Esophagus (tissue), 2 donors: ENCODE results near the gene INTS1. TPM values are rescaled to one million over a fixed set of nuclear protein-coding genes. Genes with fewer than 3 reads are reported as not detected.

ENCODE experiments used
- H3K27ac ChIP-seq, 2 donors: one replicate each; pipeline ENCODE4 v1.5.1; 2013; ENCODE audit warnings: low read depth in 2 of 2, mild to moderate bottlenecking in 2 of 2, inconsistent platforms in 1 of 2, low read length in 1 of 2, moderate library complexity in 1 of 2
- H3K27me3 ChIP-seq, 2 donors: one replicate each; pipeline ENCODE4 v1.6.1; 2013; ENCODE audit warnings: low read length in 2 of 2, control low read depth in 1 of 2, mild to moderate bottlenecking in 1 of 2; ENCODE audit not compliant: insufficient read depth in 2 of 2, control insufficient read depth in 1 of 2
- H3K36me3 ChIP-seq, 2 donors: one replicate each; pipeline ENCODE4 v1.6.1; 2013; ENCODE audit warnings: low read length in 1 of 2; ENCODE audit not compliant: control insufficient read depth in 2 of 2, insufficient read depth in 2 of 2
- H3K4me1 ChIP-seq, 2 donors: one replicate each; pipeline ENCODE4 v1.6.1; 2013; ENCODE audit warnings: low read length in 1 of 2; ENCODE audit not compliant: control insufficient read depth in 2 of 2, insufficient read depth in 2 of 2
- H3K4me3 ChIP-seq, 2 donors: one replicate each; pipeline ENCODE4 v1.5.1; 2013; ENCODE audit warnings: low read length in 2 of 2, mild to moderate bottlenecking in 2 of 2, low read depth in 1 of 2, moderate library complexity in 1 of 2
- H3K9me3 ChIP-seq, 2 donors: one replicate each; pipeline ENCODE4 v1.6.1; 2013; ENCODE audit warnings: mild to moderate bottlenecking in 2 of 2, low read depth in 1 of 2, low read length in 1 of 2, moderate library complexity in 1 of 2; ENCODE audit not compliant: control insufficient read depth in 2 of 2, insufficient read depth in 1 of 2
- WGBS, 2 donors: extraction: QIAGEN DNeasy Blood & Tissue Kit; methylation state at CpG; one replicate each; pipeline ENCODE4 v1.1.7; 2013; 5-methylcytosine and 5-hydroxymethylcytosine counted together
- polyA plus RNA-seq, 2 donors: library from polyadenylated mRNA; stranded (reverse); fragments of 200-250 nt; gene quantifications; one replicate each; pipeline ENCODE4 v1.2.3, GENCODE V29; 2013
- donor health status: healthy with polysubstance abuse.
- donor health status: Bipolar disorder and iron deficiency.

Gene INTS1
- polyA plus RNA-seq, 2 donors = 36.6 to 42.2 TPM

DNA sequence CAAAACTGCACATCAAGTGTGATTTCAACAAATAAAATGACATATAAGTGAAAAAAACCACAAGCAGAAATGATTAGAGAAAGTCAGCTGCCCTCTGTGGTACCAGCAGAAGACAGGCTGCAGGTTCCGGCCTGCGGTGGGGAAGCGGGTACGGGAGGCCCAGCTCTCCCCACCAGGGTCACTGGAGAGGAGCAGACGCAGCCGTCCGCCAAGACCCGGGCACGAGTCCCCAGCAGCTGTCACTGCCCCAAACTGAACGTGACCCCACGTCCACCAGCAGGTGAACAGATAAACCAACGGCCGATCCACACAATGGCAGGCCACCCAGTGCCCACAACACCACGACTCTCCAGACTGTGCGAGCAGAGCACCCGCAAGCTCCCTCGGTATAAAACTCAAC lies 28.8 kb downstream of the INTS1 start:
- no peaks in the 10 kb centered on the region for H3K27me3 ChIP-seq
- peaks cover 3 to 13% of the 10 kb centered on the region in 2 donors for H3K4me1 ChIP-seq
- 93 to 94% methylated on average over 17 of the region's 17 CpGs for whole genome bisulfite sequencing, 2 donors
- no peaks in the 10 kb centered on the region for H3K9me3 ChIP-seq
- no peak overlapping the region for H3K27ac ChIP-seq
- no peak overlapping the region for H3K4me3 ChIP-seq
- H3K36me3 ChIP-seq = peaks cover 18 to 73% of the 10 kb centered on the region in 2 donors

DNA sequence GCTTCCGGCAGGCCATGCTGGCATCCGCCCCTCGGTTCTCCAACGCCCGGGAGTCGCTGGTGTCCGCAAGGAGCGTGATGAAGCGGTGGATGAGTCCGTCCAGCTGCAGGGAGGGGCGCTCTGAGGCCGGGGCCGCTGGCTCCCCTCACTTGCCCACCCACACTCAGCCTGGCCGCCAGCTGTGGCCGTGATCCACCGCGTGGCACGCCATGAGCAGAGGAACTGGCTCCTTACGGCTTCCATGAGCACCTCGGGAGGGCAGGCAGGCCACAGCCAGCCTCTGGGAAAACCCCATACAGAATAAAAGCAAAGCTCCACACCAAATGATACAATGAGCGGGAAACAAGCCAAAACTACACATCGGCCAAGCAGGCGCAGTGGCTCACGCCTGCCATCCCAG lies 29.5 kb downstream of the INTS1 start:
- H3K9me3 ChIP-seq = no peaks in the 10 kb centered on the region
- WGBS, 2 donors = 47 to 78% methylated on average over 24 of the region's 24 CpGs
- H3K27me3 ChIP-seq = no peaks in the 10 kb centered on the region
- H3K4me3 ChIP-seq = no peak overlapping the region
- peaks cover 3 to 13% of the 10 kb centered on the region in 2 donors for H3K4me1 ChIP-seq
- peak overlapping the region; percentile 69 to 75 for H3K27ac ChIP-seq
- peaks cover 18 to 74% of the 10 kb centered on the region in 2 donors for H3K36me3 ChIP-seq

DNA sequence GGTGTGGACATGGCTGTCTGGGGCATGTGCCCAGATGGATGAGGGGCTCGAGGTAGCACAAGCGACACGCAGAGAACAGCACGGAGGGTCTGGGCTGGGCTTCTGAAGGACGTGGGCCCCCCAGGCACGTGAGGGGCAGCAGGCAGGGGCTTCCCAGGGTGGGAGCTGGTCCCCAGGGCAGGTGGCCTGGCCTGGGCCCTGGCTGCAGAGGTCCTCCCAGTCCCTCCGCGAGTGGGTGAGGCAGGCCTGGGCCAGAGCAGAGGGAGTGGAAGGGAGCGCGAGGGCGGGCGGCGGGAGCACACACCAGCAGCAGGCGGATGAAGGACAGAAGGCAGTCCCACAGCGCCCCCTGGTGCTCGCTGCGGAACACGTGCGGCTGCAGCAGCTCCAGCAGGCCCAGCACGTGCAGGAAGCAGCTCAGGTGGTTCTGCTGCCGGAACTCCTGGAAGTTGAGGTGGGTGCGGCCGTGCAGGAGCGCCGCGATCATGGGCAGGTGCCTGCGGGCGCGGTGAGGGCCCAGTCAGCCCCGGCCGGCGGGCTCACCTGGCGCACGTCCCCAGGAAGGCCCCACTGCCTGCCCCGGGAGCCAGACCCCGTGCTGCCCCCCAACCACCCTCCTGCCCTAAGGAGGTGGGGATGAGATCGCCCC lies 30.2 kb downstream of the INTS1 start:
- Histone ChIP-seq H3K36me3 (peaks cover 18 to 75% of the 10 kb centered on the region in 2 donors), H3K27me3 (no peaks in the 10 kb centered on the region), H3K9me3 (no peaks in the 10 kb centered on the region), H3K27ac (peak overlapping the region; percentile 42 to 75), H3K4me1 (peaks cover 3 to 13% of the 10 kb centered on the region in 2 donors), H3K4me3 (peak overlapping the region in 1 of 2 donors; percentile 10)
- WGBS, 2 donors = 20 to 25% methylated on average over 30 to 37 of the region's 37 CpGs

DNA sequence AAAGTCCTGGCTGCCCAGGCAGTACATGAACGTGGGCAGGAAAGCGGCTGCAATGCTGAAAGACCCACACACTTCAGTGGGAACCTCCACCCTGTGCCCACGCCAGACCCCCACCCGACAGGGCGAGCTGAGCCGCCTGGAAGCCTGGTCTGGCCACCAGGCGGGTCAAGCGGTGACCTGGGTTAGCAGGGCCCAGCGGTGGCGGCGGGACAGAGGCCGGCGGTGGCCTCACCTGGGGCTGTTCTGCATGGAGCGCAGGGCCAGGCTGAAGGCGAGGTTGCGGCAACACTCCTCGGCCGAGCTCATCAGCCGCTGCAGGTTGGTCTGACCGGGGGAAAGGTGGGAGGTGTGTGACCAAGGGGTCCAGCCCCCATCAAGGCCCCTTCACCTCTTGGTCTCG lies 33.3 kb downstream of the INTS1 start:
- Histone ChIP-seq H3K36me3 (peaks cover 3 to 48% of the 10 kb centered on the region in 2 donors), H3K27ac (no peak overlapping the region), H3K4me1 (peaks cover 3 to 20% of the 10 kb centered on the region in 2 donors), H3K4me3 (no peak overlapping the region), H3K27me3 (no peaks in the 10 kb centered on the region), H3K9me3 (no peaks in the 10 kb centered on the region)
- 93 to 96% methylated on average over 21 of the region's 21 CpGs for WGBS, 2 donors

DNA sequence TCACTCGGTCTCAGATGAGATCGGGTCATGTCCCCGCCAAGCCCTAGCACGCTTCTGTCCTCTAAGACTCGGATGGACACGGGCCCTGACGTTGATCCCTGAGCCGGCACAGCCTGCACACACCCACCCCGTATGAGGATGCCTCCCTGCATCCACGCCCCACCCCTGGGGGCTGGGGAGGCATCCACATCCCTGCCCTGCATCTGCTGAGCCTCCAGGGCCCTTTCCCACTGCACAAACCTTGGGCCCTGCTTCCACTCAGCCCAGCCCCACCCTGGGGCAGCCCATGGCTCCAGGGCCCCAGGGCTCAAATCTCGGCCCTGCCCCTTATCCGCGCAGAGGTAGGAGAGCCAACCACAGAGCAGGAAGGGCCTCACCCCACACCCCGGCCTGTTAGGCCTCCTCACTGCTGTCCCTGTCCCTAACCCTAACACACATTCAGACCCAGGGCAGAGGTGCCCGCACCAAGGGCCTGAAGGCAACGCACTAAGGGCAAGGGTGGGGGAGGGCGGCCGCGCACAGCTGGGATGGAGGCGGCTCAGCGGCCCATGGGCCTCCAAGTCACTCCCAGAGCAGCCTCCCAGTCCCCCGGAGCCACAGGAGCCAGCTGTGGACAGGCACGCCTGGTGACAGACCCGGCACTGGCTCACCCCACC lies 35.4 kb downstream of the INTS1 start:
- H3K4me3 ChIP-seq = no peak overlapping the region
- no peaks in the 10 kb centered on the region for H3K27me3 ChIP-seq
- WGBS, 2 donors = 82 to 83% methylated on average over 24 of the region's 24 CpGs
- H3K4me1 ChIP-seq = peaks cover 0 to 12% of the 10 kb centered on the region in 2 donors
- no peak overlapping the region for H3K27ac ChIP-seq
- no peaks in the 10 kb centered on the region for H3K9me3 ChIP-seq
- peaks cover 3 to 38% of the 10 kb centered on the region in 2 donors for H3K36me3 ChIP-seq

DNA sequence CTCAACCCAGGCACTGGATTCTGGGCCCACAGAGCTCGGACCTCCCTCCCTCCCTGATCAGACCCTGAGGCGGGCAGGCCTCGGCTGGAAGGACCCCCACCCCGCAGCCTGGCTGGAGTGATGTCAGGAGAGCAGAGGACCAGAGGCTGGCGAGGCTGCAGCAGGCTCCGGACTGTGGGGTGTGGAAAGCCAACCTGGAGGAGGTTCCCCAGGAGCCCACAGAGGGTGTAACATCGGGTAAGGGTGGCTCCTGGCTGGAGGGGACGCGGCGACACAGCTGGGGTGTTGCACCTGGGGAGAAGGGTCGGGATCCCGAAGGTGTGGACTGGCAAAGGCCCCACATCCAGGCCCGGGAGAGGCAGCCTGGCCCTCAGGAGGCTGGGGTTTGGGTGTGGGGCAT lies 36.0 kb downstream of the INTS1 start:
- H3K27me3 ChIP-seq = no peaks in the 10 kb centered on the region
- no peak overlapping the region for H3K4me3 ChIP-seq
- no peaks in the 10 kb centered on the region for H3K9me3 ChIP-seq
- 88 to 89% methylated on average over 13 of the region's 13 CpGs for WGBS, 2 donors
- peaks cover 3 to 35% of the 10 kb centered on the region in 2 donors for H3K36me3 ChIP-seq
- peaks cover 0 to 13% of the 10 kb centered on the region in 2 donors for H3K4me1 ChIP-seq
- H3K27ac ChIP-seq = no peak overlapping the region

DNA sequence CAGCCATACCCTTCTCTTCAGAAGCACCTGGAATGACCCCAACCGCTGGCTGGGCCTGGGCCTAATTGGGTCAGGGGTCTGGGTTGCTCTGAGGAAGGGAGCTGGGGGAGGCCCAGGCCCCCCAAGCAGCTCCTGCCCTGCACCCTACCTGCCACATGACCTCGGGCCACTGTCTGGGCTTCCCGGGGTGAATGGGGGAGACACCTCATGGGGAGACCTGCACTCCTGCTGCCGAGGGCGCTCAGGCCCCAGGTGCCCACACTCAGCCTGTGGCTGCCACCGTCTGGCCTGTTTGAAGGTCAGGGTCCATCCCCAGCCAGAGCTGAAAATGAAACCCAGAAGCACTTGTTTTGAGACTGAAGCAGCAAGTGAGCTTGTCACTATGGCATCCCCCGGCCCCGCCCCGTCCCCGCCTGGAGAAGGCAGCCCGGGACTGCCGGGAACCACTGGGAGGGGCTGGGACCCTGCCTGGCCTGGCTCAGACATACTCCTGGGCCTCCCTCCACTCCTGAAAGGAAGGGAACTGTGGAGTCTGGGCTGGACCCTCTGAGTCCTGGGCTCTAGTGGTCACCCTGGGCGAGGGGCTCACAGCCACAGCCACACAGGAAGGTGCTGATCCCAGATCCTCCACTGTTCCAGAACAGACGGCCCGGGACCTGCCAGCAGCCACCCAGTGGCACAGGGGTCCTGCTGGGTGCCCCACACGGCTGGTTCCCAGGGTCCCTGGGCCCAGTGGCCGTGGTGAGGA lies 37.5 kb downstream of the INTS1 start:
- peaks cover 0 to 16% of the 10 kb centered on the region in 2 donors for H3K4me1 ChIP-seq
- H3K27me3 ChIP-seq = no peaks in the 10 kb centered on the region
- WGBS, 2 donors = 34 to 39% methylated on average over 16 to 17 of the region's 17 CpGs
- H3K9me3 ChIP-seq = no peaks in the 10 kb centered on the region
- H3K36me3 ChIP-seq = peaks cover 0 to 25% of the 10 kb centered on the region in 2 donors
- H3K27ac ChIP-seq = peak overlapping the region; percentile 53 to 62
- no peak overlapping the region for H3K4me3 ChIP-seq

DNA sequence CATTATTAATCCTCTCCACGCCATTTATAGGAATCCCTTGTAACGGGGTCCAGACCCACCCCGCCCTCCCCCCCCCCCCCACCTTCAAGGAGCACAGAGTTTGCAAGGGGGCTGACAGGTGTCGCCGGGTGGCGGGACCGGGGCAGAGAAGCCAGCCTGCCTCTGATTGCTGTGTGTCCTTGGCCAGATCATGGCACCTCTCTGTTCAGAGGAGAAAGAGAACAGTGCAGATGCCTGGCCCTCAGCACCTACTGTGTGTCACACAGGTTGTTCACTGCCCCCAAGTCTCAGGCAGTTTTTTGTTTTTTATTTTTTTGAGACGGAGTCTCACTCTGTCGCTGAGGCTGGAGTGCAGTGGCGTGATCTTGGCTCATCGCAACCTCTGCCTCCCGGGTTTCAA lies 39.5 kb downstream of the INTS1 start:
- no peak overlapping the region for H3K4me3 ChIP-seq
- H3K4me1 ChIP-seq = peaks cover 0 to 23% of the 10 kb centered on the region in 2 donors
- H3K27me3 ChIP-seq = no peaks in the 10 kb centered on the region
- no peak overlapping the region for H3K27ac ChIP-seq
- WGBS, 2 donors = 64 to 69% methylated on average over 12 of the region's 12 CpGs
- H3K36me3 ChIP-seq = peaks cover 0 to 8% of the 10 kb centered on the region in 2 donors
- H3K9me3 ChIP-seq = no peaks in the 10 kb centered on the region

DNA sequence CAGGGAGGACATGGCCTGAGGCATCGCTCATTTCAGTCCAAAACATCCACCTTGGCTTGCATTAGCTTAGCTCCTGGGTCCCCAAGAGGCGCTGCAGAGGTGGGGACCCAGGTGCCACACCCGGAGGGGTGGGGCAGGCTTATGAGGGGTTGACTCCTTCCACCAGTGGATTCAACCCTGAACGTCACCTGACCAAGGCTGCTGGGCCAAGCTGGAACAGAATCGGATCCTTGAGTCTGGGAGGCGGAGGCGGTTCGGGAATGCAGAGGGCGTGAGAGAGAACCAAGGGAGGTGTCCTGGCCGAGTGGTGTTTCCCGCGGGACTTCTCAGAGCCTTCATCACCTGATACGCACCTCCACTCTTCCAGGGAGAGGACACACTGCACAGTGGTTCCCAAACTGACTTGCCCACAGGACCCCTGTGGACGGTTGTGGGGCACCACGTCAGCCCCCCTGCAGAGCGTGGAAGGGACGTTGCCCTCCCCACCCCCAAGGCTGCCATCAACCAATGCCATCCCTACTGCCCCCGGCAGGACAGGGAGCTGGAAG lies 40.4 kb downstream of the INTS1 start:
- Histone ChIP-seq H3K4me3 (no peak overlapping the region), H3K9me3 (no peaks in the 10 kb centered on the region), H3K27me3 (no peaks in the 10 kb centered on the region), H3K36me3 (no peaks in the 10 kb centered on the region), H3K4me1 (peaks cover 0 to 23% of the 10 kb centered on the region in 2 donors), H3K27ac (no peak overlapping the region)
- WGBS, 2 donors = 44 to 50% methylated on average over 18 of the region's 18 CpGs
